Measurements from ENCODE around the gene IL20RB.

- TF ChIP-seq POLR2AphosphoS5 (IDR thresholded peaks at IDR 0.05; ENCODE audit: borderline replicate concordance, low read depth, low read length) (no peak), EZH2 (IDR thresholded peaks at IDR 0.05) (no peak), FOXP2 (optimal IDR thresholded peaks at IDR 0.05; ENCODE audit: control extremely low read depth, extremely low read length, insufficient read depth) (no peak)
Measured at GRCh38 chr3:136962927-136963326, 5.1 kb downstream of the IL20RB start.
